Psoas muscle (tissue), 8 donors: ENCODE measurements around the gene PMPCA. TPM values are rescaled to one million over a fixed set of nuclear protein-coding genes. Genes with fewer than 3 reads are reported as not detected.

Source experiments
- ATAC-seq, 4 donors: fragments of 200-7000 bp; cut with Tn5 transposase; one replicate each; pipeline ENCODE4 v1.9.1; 2020; ENCODE audit warnings: moderate library complexity in 3 of 4, mild to moderate bottlenecking in 2 of 4
- DNase-seq, 2 donors: peaks; one replicate each; pipeline ENCODE4 v3.0.0-alpha.2; 2020
- H3K27ac ChIP-seq: fragments of 200-600 bp; one replicate; pipeline ENCODE4 v1.8.0; 2022
- H3K27me3 ChIP-seq, 3 donors: fragments of 200-600 bp in 1 of 3; one replicate each; pipeline versions ENCODE4 v1.6.1 to v1.8.0; 2013 to 2022; ENCODE audit warnings: low read length in 2 of 3, mild to moderate bottlenecking in 2 of 3, moderate library complexity in 1 of 3; ENCODE audit not compliant: insufficient read depth in 3 of 3
- H3K36me3 ChIP-seq, 2 donors: fragments of 200-600 bp in 1 of 2; one replicate each; pipeline versions ENCODE4 v1.6.1 to v1.8.0; 2013 to 2022; ENCODE audit warnings: low read depth in 1 of 2, mild to moderate bottlenecking in 1 of 2, moderate library complexity in 1 of 2; ENCODE audit not compliant: insufficient read depth in 1 of 2
- H3K4me1 ChIP-seq: fragments of 200-600 bp; one replicate; pipeline ENCODE4 v1.8.0; 2022
- H3K4me3 ChIP-seq: fragments of 200-600 bp; one replicate; pipeline ENCODE4 v1.8.0; 2022; ENCODE audit warnings: mild to moderate bottlenecking
- H3K9me3 ChIP-seq: fragments of 200-600 bp; one replicate; pipeline ENCODE4 v1.8.0; 2022
- CTCF ChIP-seq: fragments of 200-600 bp; IDR thresholded peaks from one replicate; pipeline ENCODE4 v1.8.0; 2022; ENCODE audit warnings: antibody characterized with exemption
- WGBS, 3 donors: extraction: QIAGEN DNeasy Blood & Tissue Kit; methylation state at CpG; one replicate each; pipeline versions ENCODE4 v1.1.6 to v1.1.7; 2013; 5-methylcytosine and 5-hydroxymethylcytosine counted together
- intact Hi-C, 2 donors: fragments of 100-400 bp; cut with DNase I; formaldehyde crosslinking; loops; one replicate each; pipeline versions ENCODE4 v1.11.0 to v1.14.2; 2022
- polyA plus RNA-seq, 3 donors: library from polyadenylated mRNA; stranded (reverse); fragments of 200-250 nt; gene quantifications; one replicate each; pipeline ENCODE4 v1.2.3, GENCODE V29; 2013
- total RNA-seq, 4 donors: library from RNA; stranded (reverse); fragmentation: NEBNext Ultra II Directional in 2 of 4; extraction: Animal tissue kit (Norgen Biotek cat#: 25700) in 2 of 4; gene quantifications; one replicate each; pipeline versions ENCODE4 v1.2.1 to v1.2.4, GENCODE V29; 2021 to 2023
- donor health status: healthy with polysubstance abuse.
- donor health status: DM: no; HTN: no; CAD: no; lungs with moderate emphysema.
- donor health status: Bipolar disorder and iron deficiency.
- donor health status: healthy.
- donor health status: DM: yes; HTN: yes; CAD: no.
- donor health status: DM: no; HTN: no; CAD: no.
- donor health status: DM: no; HTN: no; CAD: no.
- donor health status: DM: yes; HTN: yes; CAD: no.

The PMPCA gene
- total and polyA plus RNA-seq, 7 donors, result 42.4 to 116 (median 63.6) TPM

- peaks cover 0 to 13% (median 0%) of the 10 kb centered on the region in 3 donors for H3K27me3 ChIP-seq
- WGBS, 3 donors, result 88 to 90% (median 89%) methylated on average over 16 to 19 of the region's 19 CpGs
- intact Hi-C loops, result no loop called here
- no peak for TF ChIP-seq CTCF
- H3K4me1 ChIP-seq, result no peaks in the 10 kb centered on the region
- DNase-seq (no peak), ATAC-seq (no peak)
- no peak overlapping the region for H3K27ac ChIP-seq
- H3K9me3 ChIP-seq, result no peaks in the 10 kb centered on the region
- H3K36me3 ChIP-seq, result peaks cover 0 to under 1% of the 10 kb centered on the region in 2 donors
- H3K4me3 ChIP-seq, result no peak overlapping the region
Observed at GRCh38 chr9:136370037-136370436, 40.4 kb upstream of the PMPCA start.

GRCh38 chr9:136370687-136371532 is 39.5 kb upstream of the PMPCA start:
- ATAC-seq (no peak), DNase-seq (no peak)
- Histone ChIP-seq H3K9me3 (no peaks in the 10 kb centered on the region), H3K36me3 (peaks cover 0 to 3% of the 10 kb centered on the region in 2 donors), H3K27me3 (peaks cover 0 to 13% (median 0%) of the 10 kb centered on the region in 3 donors), H3K4me3 (no peak overlapping the region), H3K4me1 (no peaks in the 10 kb centered on the region), H3K27ac (no peak overlapping the region)
- 88 to 92% (median 90%) methylated on average over 47 to 54 of the region's 54 CpGs for WGBS, 3 donors
- no peak for TF ChIP-seq CTCF
- intact Hi-C loops, result no loop called here

- 87 to 90% (median 88%) methylated on average over 8 to 13 of the region's 13 CpGs for WGBS, 3 donors
- DNase-seq, result no peak
Observed at GRCh38 chr9:136371533-136371880, 39.0 kb upstream of the PMPCA start.

GRCh38 chr9:136372006-136372405 is 38.5 kb upstream of the PMPCA start:
- 79 to 83% (median 80%) methylated on average over 21 of the region's 21 CpGs for whole genome bisulfite sequencing, 3 donors
- intact Hi-C loops, result no loop called here
- DNase-seq (no peak), ATAC-seq (no peak)
- Histone ChIP-seq H3K9me3 (no peaks in the 10 kb centered on the region), H3K4me3 (no peak overlapping the region), H3K36me3 (peaks cover 0 to 3% of the 10 kb centered on the region in 2 donors), H3K27me3 (peaks cover 0 to 13% (median 0%) of the 10 kb centered on the region in 3 donors), H3K27ac (no peak overlapping the region), H3K4me1 (no peaks in the 10 kb centered on the region)
- TF ChIP-seq CTCF, result no peak

More at GRCh38 chr9:136371533-136371880, 39.0 kb upstream of the PMPCA start:
- Histone ChIP-seq H3K36me3 (peaks cover 0 to 3% of the 10 kb centered on the region in 2 donors), H3K9me3 (no peaks in the 10 kb centered on the region), H3K27ac (no peak overlapping the region), H3K4me3 (no peak overlapping the region), H3K4me1 (no peaks in the 10 kb centered on the region), H3K27me3 (peaks cover 0 to 13% (median 0%) of the 10 kb centered on the region in 3 donors)
- ATAC-seq, result no peak
- no peak for TF ChIP-seq CTCF
- intact Hi-C loops, result no loop called here
